ENCODE measurements around the gene FABP7. TPM values are rescaled to one million over a fixed set of nuclear protein-coding genes. Genes with fewer than 3 reads are reported as not detected.

The FABP7 gene
- total and polyA plus RNA-seq, 2 experiments from 2014 or later: 6.6 to 15.7 TPM

GRCh38 chr6:122799140-122799745, 19.7 kb downstream of the FABP7 start (continued):
- TF ChIP-seq REST (IDR thresholded peaks at IDR 0.05; ENCODE audit: unreplicated experiment): no peak
- no peak for TF ChIP-seq ZNF114 (CRISPR knock-in tag; IDR thresholded peaks at IDR 0.05)

- H3K27me3 Mint-ChIP-seq (ENCODE audit: insufficient read depth, low read depth, poor library complexity): no peaks in the 10 kb centered on the region
- Histone ChIP-seq H2AFZ (no peak overlapping the region), H3K79me2 (replicated peaks; ENCODE audit: insufficient read depth) (no peaks in the 10 kb centered on the region), H3F3A (replicated peaks; ENCODE audit: low read depth) (no peaks in the 10 kb centered on the region), H3K9me2 (ENCODE audit: insufficient read depth) (no peaks in the 10 kb centered on the region), H3K27me3 (ENCODE audit: insufficient read depth) (no peaks in the 10 kb centered on the region), H3K4me3 (no peak overlapping the region), H3K4me2 (no peak overlapping the region), H3K36me3 (ENCODE audit: insufficient read depth) (no peaks in the 10 kb centered on the region), H3K27ac (ENCODE audit: low read depth) (no peak overlapping the region), H3K4me1 (ENCODE audit: insufficient read depth) (no peaks in the 10 kb centered on the region), H4K20me1 (replicated peaks; ENCODE audit: insufficient read depth) (no peaks in the 10 kb centered on the region)
- H3K27ac Mint-ChIP-seq: no peak overlapping the region
- ATAC-seq (no peak), DNase-seq (ENCODE audit: low spot score) (no peak)
- peaks cover 9% of the 10 kb centered on the region; the same call in 2 of the 3 replicates for H3K4me1 Mint-ChIP-seq
- no peaks in the 10 kb centered on the region for H3K36me3 Mint-ChIP-seq (ENCODE audit: low read depth)
- no peaks in the 10 kb centered on the region for H3K9me3 Mint-ChIP-seq
- no peak overlapping the region for H3K4me3 Mint-ChIP-seq
- TF ChIP-seq ETS1 (IDR thresholded peaks at IDR 0.05): no peak
- TF ChIP-seq ZNF462 (CRISPR knock-in tag; IDR thresholded peaks at IDR 0.05): no peak
- no peak for TF ChIP-seq EZH2 (IDR thresholded peaks at IDR 0.05; ENCODE audit: low read depth, unreplicated experiment)
- no peak for TF ChIP-seq STAT1 (IDR thresholded peaks at IDR 0.05; ENCODE audit: unreplicated experiment)
- TF ChIP-seq ZNF114 (CRISPR knock-in tag; IDR thresholded peaks at IDR 0.05): no peak
- no peak for TF ChIP-seq EZH2phosphoT487 (IDR thresholded peaks at IDR 0.05; ENCODE audit: unreplicated experiment)
- TF ChIP-seq REST (IDR thresholded peaks at IDR 0.05; ENCODE audit: unreplicated experiment): no peak
These were observed 20.6 kb downstream of the FABP7 start for GRCh38 chr6:122799916-122800686.

Data from GM23338 (cell line).